ENCODE data around the gene TEX38.
"Not testable (repeated sequence)": the region's sequence is repeated elsewhere in the genome, so short reads cannot be mapped to it uniquely, and the experiment has no call there.

Gene TEX38

GRCh38 chr1:46671554-46671953 is at the start of gene TEX38:
TSS of gene TEX38 (plus strand) at chr1:46671854. CDS start at chr1:46671935, 81 bp downstream.
- DNase-seq = no peak

- DNase-seq = no peak
Observed at GRCh38 chr1:46621930-46622329, 49.7 kb upstream of the TEX38 start.

DNA sequence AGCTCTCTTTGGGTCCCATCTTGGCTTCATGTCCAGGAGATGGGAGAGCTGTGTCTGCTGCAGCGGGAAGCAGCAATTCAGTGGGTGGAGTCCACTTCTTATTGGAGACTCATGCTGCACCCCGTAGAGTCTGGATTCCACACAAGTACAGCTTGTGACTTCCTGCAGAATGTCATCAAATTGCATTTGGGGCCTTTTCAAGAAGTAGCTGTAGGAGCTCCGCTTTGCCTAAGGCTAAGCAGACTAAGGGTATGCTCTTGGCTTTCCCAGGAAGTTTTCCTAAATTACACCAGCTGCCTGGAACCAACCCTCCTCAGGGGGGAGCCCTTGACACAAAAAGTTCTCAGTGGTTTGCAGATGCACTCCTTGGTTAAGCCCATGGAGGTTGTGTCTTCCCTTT is 49.3 kb upstream of the TEX38 start:
- DNase-seq = no peak

GRCh38 chr1:46623743-46624644 is 47.7 kb upstream of the TEX38 start:
- DNase-seq = no peak

DNA sequence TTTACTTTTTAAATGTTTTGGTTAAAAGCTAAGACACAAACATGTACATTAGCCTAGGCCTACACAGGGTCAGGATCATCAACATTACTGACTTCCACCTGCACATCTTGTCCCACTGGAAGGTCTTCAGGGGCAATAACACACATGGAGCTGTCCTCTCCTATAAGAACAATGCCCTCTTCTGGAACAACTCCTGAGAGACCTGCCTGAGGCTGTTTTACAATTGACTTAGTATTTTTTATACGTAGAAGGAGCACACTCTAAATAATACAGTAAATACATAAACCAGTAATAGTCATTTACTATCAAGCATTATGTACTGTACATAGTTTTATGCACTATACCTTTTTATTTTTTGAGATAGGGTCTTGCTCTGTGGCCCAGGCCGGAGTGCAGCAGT is 40.9 kb upstream of the TEX38 start:
- no peak for DNase-seq

DNA sequence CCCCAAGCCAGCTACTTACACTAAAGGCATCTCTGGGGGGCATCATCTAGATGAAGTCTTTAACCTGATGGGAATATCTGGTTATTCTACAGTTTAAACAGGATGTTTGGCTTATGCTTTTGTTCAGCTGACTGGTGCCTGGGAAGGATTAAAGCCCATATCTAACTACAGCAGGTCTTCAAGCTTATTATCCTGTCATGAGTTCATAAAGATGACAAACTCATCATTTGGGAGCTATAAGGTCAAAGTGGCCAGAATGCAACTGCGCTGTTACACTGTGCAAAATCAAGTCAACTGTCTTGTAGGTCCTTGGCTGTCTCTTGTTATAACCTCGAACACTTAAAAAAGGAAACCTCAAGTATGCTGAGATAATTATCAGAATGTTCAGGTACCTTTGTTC is 36.4 kb upstream of the TEX38 start:
- no peak for DNase-seq

DNA sequence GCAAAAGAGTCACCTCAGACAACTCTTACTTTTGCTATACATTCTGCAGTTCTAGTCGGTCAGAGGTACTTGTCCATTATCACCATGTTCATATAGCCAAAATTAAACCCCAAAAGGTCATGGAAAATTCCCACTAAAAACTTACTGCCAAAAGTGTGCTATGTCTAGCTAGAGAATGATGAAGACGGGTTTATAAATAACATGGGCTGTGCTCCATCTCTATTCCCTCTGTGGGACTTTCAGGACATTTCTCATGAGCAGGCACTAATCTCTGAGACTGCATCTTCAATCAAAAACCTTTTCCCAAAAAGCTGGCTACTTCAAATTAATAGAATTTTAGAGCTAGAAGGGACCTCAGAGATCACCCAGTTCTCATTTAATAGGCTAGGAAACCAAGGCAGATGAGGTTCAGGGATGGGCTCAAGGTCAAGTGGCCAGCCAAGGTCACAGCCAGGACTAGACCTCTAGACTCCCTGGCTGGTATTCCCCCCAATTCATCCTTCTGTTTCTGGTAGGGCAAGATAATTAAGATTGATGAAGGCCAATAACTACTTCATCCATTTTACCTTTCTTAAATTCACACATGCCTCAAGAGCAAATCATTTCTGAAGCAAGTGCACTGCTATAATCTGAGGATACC is 34.1 kb upstream of the TEX38 start:
- DNase-seq = no peak

DNA sequence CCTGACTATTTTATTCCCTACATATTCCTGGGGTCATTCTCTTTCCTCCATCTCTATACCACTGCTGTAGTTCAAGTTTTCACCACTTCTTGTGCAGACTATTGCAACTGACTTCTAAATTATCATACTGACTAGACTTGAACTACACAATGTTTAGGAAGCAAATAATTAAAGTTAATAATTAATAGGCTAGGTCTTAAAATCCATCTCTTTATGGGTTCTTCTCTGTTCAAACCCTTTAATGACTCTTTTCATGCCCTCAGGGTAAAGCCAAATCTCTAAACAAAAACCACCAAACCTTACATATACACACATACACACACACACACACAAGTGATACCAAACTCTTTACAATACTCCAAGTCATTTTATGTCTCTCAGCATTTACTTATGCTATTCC is 32.7 kb upstream of the TEX38 start:
- DNase-seq = no peak

GRCh38 chr1:46639547-46639946 is 32.1 kb upstream of the TEX38 start:
- no peak for DNase-seq

GRCh38 chr1:46642115-46642680 is 29.5 kb upstream of the TEX38 start:
- no peak for DNase-seq

GRCh38 chr1:46643368-46643775 is 28.3 kb upstream of the TEX38 start:
- no peak for DNase-seq

DNA sequence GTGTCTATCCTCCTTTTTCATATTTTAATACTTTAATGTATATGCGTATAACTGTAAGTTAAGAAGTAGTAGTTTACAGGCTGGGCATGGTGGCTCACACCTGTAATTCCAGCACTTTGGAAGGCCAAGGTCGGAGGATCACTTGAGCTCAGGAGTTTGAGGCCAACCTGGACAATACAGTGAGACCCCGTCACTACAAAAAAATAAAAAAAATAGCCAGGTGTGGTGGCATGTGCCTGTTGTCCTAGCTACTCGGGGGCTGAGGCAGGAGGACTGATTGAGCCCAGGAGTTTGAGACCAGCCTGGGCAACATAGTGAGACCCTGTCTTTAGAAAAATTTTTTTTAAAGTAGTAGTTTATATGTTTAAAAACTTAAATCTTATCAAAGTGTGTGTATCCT is 25.8 kb upstream of the TEX38 start:
- no peak for DNase-seq

DNA sequence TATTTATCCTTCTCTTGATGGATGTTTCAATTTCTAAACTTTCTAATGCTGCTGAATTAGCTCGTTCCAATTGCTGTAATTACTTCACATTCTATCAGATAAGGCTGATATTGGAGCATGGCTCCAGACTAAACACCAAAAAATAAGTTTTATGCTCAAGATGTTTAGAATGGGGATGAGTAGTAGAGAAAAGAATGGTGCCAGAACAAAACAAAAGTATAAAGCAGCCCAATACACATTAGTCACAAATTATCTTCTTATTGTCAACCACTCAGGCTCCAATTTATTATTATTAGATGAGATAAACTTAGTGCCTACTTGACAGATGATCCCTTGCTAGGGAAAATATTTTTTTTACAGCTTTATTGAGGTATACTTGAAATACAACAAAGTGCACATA is 25.3 kb upstream of the TEX38 start:
- DNase-seq = no peak

- DNase-seq = no peak
Observed at GRCh38 chr1:46646844-46647243, 24.8 kb upstream of the TEX38 start.

DNA sequence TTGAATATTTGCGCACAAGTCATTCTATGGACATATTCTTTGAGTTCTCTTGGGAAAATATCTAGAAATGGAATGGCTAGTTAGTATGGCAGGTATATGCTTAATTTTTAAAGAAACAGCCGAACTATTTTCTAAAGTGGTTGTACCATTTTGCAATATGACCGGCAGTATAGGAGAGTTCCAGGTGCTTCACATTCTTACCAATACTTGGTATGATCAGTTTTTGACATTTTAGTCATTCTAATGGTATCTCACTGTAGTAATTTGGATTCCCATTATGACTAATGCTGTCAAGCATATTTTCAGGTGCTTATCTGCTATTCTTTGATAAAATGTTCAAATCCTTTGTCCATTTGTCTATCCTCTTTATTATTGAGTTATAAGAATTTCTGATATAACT is 24.0 kb upstream of the TEX38 start:
- no peak for DNase-seq

DNA sequence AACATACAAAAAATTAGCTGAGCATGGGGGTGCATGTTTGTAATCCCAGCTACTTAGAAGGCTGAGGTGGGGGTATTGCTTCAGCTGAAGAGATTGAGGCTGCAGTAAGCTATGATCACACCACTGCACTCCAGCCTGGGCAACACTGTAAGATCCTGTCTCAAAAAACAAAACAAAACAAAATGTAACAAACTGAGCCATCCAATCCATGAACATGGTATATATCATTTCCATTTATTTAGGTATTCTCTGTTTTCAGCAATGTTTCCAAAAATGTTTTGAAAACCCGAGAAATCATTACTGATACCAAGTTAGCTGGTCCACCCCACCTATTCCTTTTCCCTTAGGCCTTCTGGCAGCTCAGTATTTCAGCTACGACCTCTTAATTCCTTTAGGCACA is 21.9 kb upstream of the TEX38 start:
- DNase-seq = no peak

- DNase-seq = no peak
Observed at GRCh38 chr1:46650491-46650890, 21.2 kb upstream of the TEX38 start.

DNA sequence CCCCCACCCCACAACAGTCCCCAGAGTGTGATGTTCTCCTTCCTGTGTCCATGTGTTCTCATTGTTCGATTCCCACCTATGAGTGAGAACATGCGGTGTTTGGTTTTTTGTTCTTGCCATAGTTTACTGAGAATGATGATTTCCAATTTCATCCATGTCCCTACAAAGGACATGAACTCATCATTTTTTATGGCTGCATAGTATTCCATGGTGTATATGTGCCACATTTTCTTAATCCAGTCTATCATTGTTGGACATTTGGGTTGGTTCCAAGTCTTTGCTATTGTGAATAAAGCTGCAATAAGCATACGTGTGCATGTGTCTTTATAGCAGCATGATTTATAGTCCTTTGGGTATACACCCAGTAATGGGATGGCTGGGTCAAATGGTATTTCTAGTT is 20.5 kb upstream of the TEX38 start:
- DNase-seq = not testable (repeated sequence)

DNA sequence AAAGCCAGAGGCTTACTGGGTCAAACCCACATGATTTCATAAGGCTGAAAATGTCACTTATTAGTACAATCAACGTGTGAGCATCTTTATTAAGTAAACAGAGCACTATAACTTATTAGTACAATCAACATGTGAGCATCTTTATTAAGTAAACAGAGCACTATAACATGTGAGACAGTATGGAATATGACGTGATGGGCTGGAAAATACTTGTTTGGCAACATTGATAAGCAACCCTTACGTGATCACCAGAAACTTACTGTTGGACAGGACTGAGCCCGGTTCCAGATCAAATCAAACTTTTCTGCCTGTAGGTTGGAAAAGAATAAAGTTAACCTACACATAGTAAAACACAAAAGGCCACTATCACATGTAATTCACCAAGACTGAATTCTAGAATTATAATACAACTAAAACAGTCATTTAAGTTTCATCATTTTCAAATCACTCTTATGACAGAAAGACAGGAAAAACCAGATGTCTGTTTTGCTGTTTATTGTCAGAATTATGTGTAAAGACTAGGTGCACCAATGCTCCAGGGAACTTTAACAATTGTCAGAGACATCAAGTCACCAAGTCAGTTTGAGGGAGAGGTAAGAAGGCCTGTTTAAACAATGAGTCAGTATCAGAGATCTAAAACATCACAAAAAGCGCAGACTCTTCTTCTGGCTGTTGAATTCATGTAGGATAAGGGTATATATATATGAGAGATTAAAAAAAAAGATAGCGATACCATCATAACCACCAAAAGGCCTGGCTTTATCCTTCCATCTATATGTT is 19.1 kb upstream of the TEX38 start:
- no peak for DNase-seq

- DNase-seq = no peak
Observed at GRCh38 chr1:46653405-46653958, 18.2 kb upstream of the TEX38 start.

GRCh38 chr1:46654012-46654411 is 17.6 kb upstream of the TEX38 start:
- no peak for DNase-seq

DNA sequence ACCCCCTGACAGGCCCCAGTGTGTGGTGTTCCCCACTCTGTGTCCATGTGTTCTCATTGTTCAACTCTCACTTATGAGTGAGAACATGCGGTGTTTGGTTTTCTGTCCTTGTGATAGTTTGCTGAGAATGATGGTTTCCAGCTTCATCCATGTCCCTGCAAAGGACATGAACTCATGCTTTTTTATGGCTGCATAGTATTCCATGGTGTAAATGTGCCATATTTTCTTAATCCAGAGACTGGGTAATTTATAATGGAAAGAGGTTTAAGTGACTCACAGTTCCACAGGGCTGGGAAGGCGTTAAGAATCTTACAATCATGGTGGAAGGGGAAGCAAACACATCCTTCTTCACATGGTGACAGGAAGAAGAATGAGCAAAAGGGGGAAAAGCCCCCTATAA is 17.0 kb upstream of the TEX38 start:
- not testable (repeated sequence) for DNase-seq

- no peak for DNase-seq
Observed at GRCh38 chr1:46655848-46656247, 15.8 kb upstream of the TEX38 start.

Measured in CD4-positive, alpha-beta T cell treated with Interleukin-12 subunit alpha and Interleukin-12 subunit beta, for 1 hour (primary cell).